Chondrocyte (in vitro differentiated cells): Measurements from ENCODE around the gene SLC4A1. TPM values are rescaled to one million over a fixed set of nuclear protein-coding genes. Genes with fewer than 3 reads are reported as not detected.
A peak's percentile ranks its signal among the peaks of the same experiment; 100 is the strongest.

Source experiments
- DNase-seq: peaks from one replicate; pipeline ENCODE4 v3.0.0; 2021; ENCODE audit warnings: mixed read lengths, low spot score
- H3K27ac Mint-ChIP-seq: one replicate; pipeline ENCODE4 v1.8.0; 2021; ENCODE audit warnings: mild to moderate bottlenecking, moderate library complexity, mixed read lengths; ENCODE audit not compliant: unreplicated experiment
- H3K27me3 Mint-ChIP-seq: 2 replicates; pipeline ENCODE4 v1.8.0; 2021; ENCODE audit warnings: low read depth, mixed read lengths
- H3K36me3 Mint-ChIP-seq: 2 replicates; pipeline ENCODE4 v1.8.0; 2021; ENCODE audit warnings: low read depth, mixed read lengths
- H3K4me1 Mint-ChIP-seq: 2 replicates; pipeline ENCODE4 v1.8.0; 2021; ENCODE audit warnings: low read depth, mild to moderate bottlenecking, mixed read lengths
- H3K4me3 Mint-ChIP-seq: one replicate; pipeline ENCODE4 v1.8.0; 2021; ENCODE audit warnings: mild to moderate bottlenecking, moderate library complexity, mixed read lengths; ENCODE audit not compliant: unreplicated experiment
- H3K9me3 Mint-ChIP-seq: 2 replicates; pipeline ENCODE4 v1.8.0; 2021; ENCODE audit warnings: low read depth, mixed read lengths
- total RNA-seq: library from RNA; stranded (reverse); gene quantifications from 3 replicates; pipeline ENCODE4 v1.2.1, GENCODE V29; 2021
- TF ChIP-seq, protein P1 (sequence below): fragments of 200-600 bp; sonication (generic); IDR thresholded peaks from 2 replicates; pipeline ENCODE4 v1.5.0; 2021; ENCODE audit warnings: antibody characterized with exemption, mild to moderate bottlenecking, moderate library complexity

SLC4A1 gene
- total RNA-seq, 1 donor from 2014 or later: not detected

DNA sequence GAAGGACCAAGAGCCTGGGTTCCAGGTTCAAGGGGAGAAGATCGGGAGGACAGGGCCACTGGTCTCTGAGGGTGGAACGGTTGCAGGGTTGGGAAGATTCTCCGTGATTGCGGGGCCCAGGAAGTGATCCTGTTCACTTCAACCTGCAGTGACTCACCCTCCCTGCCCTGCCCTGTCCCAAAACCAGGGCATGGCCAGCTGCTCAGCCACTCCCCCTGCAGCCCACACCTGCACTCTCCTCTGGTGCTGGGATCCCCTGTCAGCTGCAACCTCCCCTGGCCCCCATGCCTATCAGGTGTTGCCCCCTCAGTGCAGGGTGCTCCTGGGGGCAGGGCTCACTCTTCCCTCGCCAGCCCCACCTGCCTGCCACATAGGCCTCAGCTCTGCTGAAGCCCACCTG is 41.5 kb upstream of the SLC4A1 start:
- Mint-ChIP-seq H3K4me1 (peaks cover 7% of the 10 kb centered on the region), H3K4me3 (no peak overlapping the region), H3K27ac (no peak overlapping the region), H3K36me3 (no peaks in the 10 kb centered on the region), H3K9me3 (no peaks in the 10 kb centered on the region), H3K27me3 (peaks cover 21% of the 10 kb centered on the region)
- TF ChIP-seq, protein P1, sequence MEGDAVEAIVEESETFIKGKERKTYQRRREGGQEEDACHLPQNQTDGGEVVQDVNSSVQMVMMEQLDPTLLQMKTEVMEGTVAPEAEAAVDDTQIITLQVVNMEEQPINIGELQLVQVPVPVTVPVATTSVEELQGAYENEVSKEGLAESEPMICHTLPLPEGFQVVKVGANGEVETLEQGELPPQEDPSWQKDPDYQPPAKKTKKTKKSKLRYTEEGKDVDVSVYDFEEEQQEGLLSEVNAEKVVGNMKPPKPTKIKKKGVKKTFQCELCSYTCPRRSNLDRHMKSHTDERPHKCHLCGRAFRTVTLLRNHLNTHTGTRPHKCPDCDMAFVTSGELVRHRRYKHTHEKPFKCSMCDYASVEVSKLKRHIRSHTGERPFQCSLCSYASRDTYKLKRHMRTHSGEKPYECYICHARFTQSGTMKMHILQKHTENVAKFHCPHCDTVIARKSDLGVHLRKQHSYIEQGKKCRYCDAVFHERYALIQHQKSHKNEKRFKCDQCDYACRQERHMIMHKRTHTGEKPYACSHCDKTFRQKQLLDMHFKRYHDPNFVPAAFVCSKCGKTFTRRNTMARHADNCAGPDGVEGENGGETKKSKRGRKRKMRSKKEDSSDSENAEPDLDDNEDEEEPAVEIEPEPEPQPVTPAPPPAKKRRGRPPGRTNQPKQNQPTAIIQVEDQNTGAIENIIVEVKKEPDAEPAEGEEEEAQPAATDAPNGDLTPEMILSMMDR: no peak
- DNase-seq: no peak

- H3K4me1 Mint-ChIP-seq: peaks cover 7% of the 10 kb centered on the region
- no peak overlapping the region for H3K27ac Mint-ChIP-seq
- no peak for DNase-seq
- H3K27me3 Mint-ChIP-seq: peaks cover 19% of the 10 kb centered on the region
- no peaks in the 10 kb centered on the region for H3K36me3 Mint-ChIP-seq
- TF ChIP-seq, protein P1: no peak
- peak overlapping the region; percentile 33 for H3K4me3 Mint-ChIP-seq
- H3K9me3 Mint-ChIP-seq: no peaks in the 10 kb centered on the region
These were observed 40.9 kb upstream of the SLC4A1 start for GRCh38 chr17:44308865-44309264.

DNA sequence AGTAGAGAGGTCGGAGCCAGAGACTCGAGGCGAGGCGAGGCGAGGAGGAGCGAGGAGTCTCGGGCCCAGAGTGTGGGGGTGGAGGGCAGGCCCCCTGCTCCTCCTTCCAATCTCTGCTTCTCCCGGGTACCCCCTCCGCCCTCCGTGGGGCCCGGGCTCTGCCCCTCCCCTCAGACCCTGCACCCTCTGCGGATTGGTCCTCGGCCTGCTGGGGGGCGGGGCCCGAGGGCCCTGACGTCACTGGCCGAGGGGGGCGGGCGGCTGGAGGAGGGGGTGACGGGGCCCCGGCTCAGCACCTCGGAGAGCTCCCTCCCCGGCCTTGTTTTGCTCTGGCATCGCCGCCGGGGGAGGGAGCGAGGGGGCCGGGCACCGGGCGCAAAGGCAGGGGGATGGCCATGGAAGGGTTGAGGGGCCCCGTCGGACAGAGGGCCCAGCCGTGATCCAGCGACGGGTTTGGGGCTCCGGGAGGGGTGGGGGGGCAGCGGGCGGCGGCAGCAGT is 40.4 kb upstream of the SLC4A1 start, which contains the start of gene RUNDC3A:
Gene RUNDC3A, plus strand, starts transcription at position 282 of the 499 bp plus-strand sequence. CDS start 232 bp downstream, outside the sequence.
- TF ChIP-seq, protein P1: no peak
- H3K4me1 Mint-ChIP-seq: peaks cover 7% of the 10 kb centered on the region
- no peaks in the 10 kb centered on the region for H3K36me3 Mint-ChIP-seq
- H3K27ac Mint-ChIP-seq: no peak within 1 kb of the TSS
- peaks cover 21% of the 10 kb centered on the region for H3K27me3 Mint-ChIP-seq
- no peak for DNase-seq
- peak within 1 kb of the TSS; percentile 61 for H3K4me3 Mint-ChIP-seq
- H3K9me3 Mint-ChIP-seq: no peaks in the 10 kb centered on the region

DNA sequence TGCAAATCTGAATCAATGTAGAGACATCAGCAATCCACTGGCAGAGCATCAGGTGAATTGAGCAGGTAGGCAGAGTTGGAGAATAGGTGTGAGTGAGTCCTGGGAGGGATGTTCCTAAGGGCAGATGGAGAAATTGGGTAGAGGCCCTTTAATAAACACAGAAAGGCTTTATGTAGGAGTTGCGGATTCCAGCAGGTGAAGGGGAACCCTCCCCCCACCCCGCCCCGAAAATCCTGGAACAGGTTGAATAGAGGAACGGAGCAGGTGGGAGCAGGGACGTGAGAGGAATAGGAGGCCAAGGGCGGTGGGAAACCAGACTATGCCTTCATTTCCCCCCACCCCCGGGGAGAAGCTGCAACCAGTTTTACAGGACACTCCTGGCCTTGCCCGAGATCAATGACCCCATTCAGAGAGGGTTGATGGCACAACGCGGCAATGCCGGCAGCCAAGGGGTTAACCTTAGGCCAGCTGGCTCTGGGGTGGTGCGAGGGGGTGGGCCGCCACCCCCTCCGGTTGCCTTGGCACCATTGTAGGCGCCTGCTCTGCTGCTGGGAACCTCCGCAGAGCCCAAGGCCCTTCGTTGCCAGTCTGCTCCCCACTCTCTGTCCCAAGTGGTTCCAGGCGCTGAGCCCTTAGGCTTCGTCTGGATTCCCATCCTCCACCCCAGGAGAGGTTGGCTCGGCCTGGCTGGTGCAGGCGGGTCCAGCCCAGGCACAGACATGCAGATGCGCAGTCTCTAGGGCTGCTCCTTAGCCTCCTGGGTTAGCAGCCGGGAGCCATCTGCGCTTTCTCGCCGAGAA is 39.7 kb upstream of the SLC4A1 start:
- Mint-ChIP-seq H3K9me3 (no peaks in the 10 kb centered on the region), H3K4me3 (peak overlapping the region; percentile 61), H3K27me3 (peaks cover 25% of the 10 kb centered on the region), H3K27ac (no peak overlapping the region), H3K36me3 (no peaks in the 10 kb centered on the region), H3K4me1 (peaks cover 7% of the 10 kb centered on the region)
- TF ChIP-seq, protein P1: no peak
- no peak for DNase-seq

DNA sequence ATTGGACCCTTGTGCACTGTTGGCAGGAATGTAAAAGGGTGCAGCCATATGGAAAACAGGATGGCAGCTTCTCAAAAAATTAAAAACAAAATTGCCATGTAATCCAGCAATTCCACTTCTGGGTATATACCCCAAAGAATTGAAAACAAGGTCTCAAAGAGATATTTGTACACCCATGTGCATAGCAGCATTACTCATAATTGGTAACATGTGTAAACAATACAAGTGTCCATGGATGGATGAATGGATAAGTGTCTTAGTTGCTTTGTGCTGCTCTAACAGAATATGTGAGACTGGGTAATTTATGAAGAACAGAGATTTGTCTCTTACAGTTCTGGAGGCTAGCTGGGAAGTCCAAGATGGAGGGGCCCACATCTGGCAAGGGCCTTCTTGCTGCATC is 36.7 kb upstream of the SLC4A1 start:
- Mint-ChIP-seq H3K4me3 (no peak overlapping the region), H3K27ac (no peak overlapping the region), H3K27me3 (peaks cover 32% of the 10 kb centered on the region), H3K9me3 (no peaks in the 10 kb centered on the region), H3K4me1 (peaks cover 7% of the 10 kb centered on the region), H3K36me3 (no peaks in the 10 kb centered on the region)
- DNase-seq: no peak
- TF ChIP-seq, protein P1: no peak
